Cerebellar cortex (tissue), 1 donor: ENCODE data around the gene TRABD.

Experiments used
- DNase-seq: peaks from one replicate; pipeline ENCODE4 v3.0.0-alpha.2; 2015; ENCODE audit warnings: low spot score

TRABD gene

DNA sequence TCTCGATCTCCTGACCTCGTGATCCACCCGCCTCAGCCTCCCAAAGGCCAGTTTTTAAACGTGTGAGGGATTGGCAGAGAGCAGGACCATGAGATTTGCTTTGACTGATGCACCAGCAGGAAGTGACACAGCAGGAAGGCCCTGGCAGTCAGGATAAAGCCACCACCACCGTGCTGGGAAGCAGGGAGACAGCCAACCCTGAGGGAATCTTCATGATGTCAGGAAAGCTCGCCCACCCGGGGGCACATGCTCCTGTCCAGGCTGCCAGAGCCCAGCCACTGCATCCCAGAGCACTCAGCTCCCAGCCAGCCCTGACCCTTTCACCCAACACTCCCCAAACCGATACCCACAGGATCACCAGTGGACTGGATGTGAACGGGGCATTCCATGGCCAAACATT, 53.0 kb downstream of the TRABD start:
- DNase-seq = no peak

DNA sequence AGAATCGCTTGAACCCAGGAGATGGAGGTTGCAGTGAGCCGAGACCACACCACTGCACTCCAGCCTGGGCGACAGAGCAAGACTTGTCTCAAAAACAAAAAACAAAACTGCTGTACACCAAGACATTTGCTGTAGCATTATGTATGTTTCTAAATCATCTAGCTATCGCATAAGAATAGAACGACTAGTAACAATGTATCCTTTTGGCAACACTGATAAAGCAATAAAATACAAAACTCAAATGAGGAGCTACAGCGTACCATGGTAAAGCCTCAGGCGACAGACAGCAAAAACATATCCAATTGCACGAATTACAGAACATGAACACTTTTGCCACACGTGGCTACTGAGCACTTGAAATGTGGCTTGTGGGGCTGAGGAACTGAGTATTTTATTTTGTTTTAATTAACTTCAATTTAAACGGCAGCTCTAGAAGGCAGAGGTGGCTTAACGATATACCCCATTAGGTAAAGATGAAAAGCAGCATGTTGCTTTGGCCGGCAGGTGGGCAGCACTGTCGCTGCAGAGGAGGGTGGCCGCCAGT, 56.8 kb downstream of the TRABD start:
- DNase-seq = no peak

DNA sequence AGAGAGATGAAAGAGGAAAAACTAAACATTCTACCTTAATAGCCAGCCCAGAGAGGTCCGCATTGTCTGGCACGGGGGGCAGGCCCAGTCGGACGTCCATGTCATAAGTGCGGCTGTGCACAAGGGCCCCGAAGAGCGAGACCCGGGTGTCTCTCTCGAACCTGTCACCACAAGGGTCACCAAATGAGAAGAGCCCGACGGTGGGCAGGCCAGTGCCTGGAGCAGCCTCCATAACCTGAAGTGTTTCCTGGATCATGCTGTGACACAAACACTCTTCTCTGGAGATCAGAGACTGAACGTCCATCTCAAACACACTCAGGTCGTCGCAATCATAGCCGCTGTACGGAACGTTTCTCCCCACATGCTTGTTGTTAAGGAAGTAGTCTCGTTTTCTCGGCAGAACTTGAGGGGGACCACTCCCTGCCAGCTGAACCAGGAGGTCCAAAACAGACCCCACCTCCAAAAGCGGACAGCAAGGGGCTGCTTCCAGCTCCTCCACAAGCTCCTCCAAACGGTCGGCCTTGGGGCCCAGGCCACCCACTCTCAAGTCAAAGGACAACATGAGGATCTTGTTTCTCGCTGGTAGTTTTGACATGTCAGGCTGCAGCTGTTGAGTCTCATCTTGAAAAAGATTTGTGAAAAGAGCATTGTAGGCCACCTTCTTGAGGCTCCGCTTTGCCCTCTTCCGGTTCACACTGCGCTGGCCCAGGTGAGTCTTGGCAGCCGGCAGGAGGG, 58.1 kb downstream of the TRABD start:
- DNase-seq = no peak

DNA sequence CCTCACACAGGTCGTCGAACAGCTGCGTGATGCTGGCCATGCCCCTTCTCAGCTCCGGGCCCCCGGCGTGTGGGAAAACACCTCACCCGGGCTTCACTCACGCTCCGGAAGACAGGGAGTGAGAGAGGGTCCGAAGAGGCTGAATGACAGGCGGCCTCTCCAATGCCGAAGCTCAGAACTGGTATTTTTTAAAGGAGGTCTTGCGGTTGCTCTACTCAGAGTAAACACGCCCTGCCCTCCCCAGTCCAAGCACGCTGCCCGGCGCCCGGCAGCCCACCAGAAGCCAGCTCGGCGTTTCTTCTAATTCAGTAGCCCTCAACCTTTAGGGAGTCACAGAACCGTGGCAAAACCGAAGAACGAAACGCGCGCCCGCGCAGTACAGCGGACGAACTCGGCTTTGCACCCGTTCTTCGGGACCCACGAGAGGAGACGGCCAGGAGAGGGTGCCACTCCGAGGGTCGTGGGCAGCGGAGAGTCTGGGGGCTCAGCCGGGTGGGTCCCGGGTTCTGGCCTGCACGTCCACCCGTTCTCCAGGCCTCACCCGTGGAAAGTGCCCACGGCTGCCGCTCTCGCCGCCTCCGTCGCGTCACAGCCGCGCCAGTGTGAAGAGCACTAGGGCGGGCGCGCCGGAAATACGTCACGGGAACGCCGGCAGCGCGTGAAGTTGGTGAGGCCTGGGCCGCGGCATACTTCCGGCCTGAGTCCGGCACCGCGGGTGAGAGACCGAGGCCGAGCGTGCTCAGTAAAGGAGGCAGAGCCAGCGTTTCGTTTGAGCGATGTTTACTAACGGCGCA, 58.9 kb downstream of the TRABD start, which contains the start of gene TUBGCP6:
TUBGCP6 (minus strand) TSS at position 604 of the 794 bp plus-strand sequence; CDS start at position 40, 564 bp downstream.
- DNase-seq = peak; percentile 94

DNA sequence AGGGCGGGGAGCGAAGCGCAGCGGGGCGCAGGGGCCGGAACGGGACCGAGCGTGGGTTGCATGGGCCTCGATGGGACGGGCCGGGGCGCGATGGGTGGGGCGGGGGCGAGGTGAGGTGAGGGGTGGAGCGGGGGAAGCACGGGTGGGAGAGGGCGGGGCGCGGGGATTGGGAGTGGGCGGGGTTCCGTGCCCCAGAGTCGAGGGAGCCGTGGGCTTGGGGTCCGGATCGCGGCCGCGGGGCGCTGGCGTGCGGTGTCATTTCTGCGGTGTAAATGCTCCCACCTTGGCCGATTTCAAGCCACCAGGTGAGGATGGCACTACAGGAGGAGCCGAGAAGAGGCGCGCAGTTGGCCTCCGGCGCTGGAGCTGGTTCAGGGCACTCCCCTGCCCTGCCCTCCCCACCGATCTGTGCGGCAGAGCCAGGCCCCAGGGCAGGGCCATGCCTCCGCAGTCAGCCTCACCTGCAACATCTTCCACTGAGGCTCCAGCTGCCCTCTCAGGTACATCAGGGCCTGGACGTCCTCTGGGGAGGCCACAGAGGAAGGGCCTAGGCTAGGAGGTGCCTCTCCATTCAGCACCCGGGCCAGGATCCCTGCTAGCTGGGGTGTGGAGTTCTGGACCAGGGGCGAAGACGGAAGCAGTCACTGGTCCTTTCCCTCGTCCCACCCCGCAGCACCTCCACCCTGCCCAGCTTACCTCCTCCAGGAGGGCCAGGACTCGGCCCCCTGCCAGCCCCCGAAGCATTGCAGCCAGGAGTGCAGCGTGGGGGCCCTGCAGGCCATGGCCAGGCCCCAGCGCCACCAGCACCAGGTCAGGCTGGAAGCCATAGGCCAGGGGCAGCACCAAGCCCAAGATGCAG, 59.7 kb downstream of the TRABD start:
- no peak for DNase-seq

DNA sequence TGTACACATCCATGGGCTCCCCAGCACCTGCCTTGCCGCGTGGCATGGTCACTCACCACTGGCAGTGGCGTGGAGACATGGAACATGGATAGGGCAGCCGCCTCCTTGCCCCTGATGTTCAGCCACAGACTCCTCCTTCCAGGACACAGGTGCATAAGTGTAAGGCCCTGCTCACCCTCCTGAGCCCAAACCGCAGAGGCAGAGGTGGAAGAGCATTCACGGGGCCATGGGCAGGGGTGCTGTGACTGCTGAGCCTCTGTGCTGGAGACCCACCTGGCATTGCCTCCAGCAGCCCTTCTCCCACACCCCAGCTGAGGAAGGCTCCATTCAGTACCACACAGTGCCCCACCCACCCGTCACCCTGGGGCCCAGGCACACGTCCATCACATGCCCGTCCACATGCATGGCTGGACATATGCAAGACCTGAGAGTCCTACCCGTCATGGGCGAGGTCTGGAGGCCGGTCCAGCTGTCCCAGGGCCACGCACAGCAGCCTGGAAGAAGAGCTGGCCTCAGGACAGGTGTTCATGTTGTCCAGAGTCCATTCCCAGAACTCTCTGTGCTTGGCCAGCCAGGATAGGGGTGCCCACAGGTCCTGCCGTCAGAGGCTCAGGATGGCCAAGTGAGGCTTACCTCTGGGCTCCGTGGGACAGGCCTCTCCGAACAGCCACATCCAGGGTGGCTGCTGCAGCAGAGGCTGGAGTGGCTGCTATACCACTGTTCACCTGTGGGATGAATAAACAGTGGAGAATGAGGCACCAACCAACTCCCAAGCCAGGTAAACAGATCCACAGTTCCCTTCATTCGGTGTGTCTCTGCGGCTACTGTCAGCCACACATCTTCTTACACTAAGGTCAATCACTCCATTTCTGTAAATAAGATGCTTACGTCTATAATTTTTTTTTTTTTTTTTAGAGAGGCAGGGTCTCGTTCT, 60.8 kb downstream of the TRABD start:
- DNase-seq = no peak

DNA sequence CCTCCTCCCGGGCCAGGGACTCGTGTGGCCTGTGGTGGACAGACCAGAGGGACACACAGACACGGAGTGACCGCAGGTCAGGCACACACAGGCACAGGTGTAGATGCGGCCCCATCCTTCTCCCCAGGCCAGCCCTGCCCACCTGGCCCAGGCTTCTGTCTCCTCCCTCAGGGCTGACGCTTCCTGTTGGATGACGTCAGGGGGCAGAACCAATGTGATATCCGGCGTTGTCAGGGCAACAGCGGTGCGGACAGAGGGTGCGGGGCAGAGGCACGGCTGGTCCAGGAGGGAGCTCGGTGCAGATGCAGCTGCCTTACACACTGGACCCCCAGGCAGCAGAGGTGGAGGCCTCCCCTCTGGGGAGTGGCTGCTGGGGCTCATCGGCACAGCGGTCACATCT, 62.0 kb downstream of the TRABD start:
- no peak for DNase-seq

DNA sequence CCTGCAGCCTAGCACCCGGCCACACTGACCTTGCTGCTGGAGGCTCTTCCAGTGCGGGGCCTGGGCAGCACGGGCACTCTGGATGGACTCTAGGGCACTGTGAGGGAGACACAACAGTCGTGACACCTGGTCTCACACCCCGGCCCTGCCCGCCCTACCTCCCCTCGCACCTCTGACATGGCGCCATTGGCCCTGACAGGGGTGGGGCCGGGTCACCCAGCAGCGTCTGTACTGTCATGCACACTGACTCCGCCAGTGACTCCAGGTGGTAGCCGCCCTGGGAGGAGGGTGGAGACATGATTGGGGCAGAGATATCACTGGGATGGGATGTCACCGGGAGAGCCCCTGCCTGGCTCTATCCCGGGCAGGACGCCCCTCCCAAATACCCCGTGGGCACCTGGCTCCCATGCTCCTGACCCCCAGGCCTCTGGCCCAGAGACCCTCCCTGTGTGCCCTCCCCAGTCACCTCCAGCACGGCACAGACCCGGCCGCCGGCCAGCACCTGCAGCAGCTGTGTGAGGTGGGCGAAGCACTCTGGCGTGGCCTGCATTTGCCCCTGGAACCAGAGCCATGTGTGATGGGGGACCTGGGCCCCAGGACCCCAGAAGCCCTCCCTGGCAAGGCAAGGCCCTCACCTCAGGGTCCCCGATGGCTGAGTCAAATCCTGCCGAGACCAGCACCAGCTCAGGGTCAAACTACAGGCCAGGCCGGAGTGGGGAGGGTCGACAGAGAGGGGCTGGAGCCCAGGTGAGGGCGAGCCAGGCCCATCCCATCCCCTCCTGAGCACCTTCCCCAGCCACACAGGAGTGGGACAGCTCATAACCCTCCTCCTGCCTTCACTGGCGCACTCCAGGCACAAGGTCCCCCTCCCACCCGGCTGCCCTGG, 62.7 kb downstream of the TRABD start:
- no peak for DNase-seq
